ENCODE data around the gene RSPO3.

Gene RSPO3

GRCh38 chr6:127148511-127148910, 30.0 kb downstream of the RSPO3 start:
- DNase-seq (ENCODE audit: low read depth, low spot score), result no peak
- no peak overlapping the region for H3K27ac ChIP-seq

- no peak overlapping the region for H3K27ac ChIP-seq
- no peak for DNase-seq (ENCODE audit: low read depth, low spot score)
Observed at GRCh38 chr6:127154509-127154908, 36.0 kb downstream of the RSPO3 start.

GRCh38 chr6:127160484-127160883, 42.0 kb downstream of the RSPO3 start:
- no peak overlapping the region for H3K27ac ChIP-seq
- DNase-seq (ENCODE audit: low read depth, low spot score), result no peak

GRCh38 chr6:127162836-127163235, 44.4 kb downstream of the RSPO3 start:
- H3K27ac ChIP-seq, result no peak overlapping the region
- DNase-seq (ENCODE audit: low read depth, low spot score), result no peak

- no peak for DNase-seq (ENCODE audit: low read depth, low spot score)
- H3K27ac ChIP-seq, result no peak overlapping the region
Observed at GRCh38 chr6:127164036-127164435, 45.6 kb downstream of the RSPO3 start.

GRCh38 chr6:127164565-127164964, 46.1 kb downstream of the RSPO3 start:
- no peak for DNase-seq (ENCODE audit: low read depth, low spot score)
- H3K27ac ChIP-seq, result no peak overlapping the region

GRCh38 chr6:127173156-127173940, 54.9 kb downstream of the RSPO3 start:
- no peak for DNase-seq (ENCODE audit: low read depth, low spot score)
- H3K27ac ChIP-seq, result no peak overlapping the region

DNA sequence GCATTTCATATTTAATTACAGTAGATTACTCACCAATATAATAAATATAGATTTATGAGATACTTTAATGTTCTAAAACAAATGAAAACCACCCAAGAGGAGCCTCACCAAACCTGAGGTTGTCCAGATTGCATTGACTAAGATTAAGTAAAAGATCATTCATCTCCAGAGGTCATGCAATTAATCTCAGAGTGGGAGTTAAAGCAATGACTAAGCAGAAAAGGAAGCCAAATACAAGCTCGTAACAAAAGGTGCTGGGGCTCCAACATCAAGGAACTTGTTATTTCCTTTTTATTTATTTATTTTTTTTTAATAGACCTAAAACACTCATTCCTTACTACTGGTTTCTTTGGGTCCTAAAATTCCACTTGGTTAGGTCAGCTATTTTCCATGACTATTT, 57.7 kb downstream of the RSPO3 start:
- no peak for DNase-seq (ENCODE audit: low read depth, low spot score)
- H3K27ac ChIP-seq, result no peak overlapping the region

DNA sequence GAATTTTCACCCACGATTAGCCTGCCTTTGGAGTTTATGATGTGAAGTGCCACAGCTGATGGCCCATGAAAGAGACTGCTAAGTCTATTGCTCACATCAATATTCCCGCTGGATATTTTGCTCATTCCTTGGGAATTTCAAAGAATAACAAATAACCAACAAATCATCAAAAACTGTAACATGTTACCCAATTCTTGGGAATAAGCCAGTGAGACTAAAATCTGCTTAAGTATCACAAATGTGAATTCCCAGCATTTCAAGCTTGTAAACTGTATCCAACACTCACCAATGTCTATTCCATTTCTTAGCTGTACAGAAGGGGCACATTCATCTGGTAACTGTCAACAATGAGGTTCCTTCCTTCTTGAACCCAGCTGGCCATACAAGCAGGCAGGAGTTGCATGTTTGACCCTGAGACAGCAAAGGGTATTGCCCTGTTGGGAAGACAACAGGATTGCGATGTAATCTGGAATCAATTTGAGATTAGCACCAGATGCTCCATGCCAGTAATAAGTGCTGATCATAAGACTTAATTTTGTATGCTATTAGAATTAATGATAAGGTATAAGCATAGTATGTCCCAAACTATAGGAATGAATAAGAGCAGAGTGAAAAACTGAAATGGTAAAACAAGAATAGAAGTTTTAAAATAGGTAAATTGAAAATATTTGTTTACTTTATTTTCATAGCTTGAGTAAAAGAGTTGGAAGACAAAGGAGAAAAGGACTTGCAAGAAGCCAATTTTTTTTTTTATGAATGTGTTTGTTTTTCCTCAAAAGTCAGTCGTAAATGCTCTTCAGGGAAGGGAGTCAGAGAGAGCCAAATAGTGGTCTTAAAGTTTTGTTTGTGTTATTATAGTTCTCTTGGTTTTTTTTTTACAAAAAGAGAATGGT, 58.8 kb downstream of the RSPO3 start:
- no peak for DNase-seq (ENCODE audit: low read depth, low spot score)

DNA sequence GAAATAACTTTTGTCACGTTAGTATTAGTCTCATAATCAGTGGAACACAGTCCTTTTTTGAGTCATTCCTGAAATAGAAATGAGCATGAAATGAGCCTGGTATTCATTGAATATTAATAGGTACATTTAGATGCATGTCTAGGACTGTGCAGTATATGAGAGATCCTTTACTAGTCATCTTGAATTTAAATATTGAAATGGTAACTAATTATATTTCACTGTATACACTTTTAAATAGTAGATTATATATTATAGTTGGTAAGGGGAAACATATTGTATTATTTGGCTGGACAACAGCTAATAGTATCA, 59.4 kb downstream of the RSPO3 start:
- no peak for DNase-seq (ENCODE audit: low read depth, low spot score)
- no peak overlapping the region for H3K27ac ChIP-seq

More for the DNA sequence above, 58.8 kb downstream of the RSPO3 start:
- no peak overlapping the region for H3K27ac ChIP-seq

DNA sequence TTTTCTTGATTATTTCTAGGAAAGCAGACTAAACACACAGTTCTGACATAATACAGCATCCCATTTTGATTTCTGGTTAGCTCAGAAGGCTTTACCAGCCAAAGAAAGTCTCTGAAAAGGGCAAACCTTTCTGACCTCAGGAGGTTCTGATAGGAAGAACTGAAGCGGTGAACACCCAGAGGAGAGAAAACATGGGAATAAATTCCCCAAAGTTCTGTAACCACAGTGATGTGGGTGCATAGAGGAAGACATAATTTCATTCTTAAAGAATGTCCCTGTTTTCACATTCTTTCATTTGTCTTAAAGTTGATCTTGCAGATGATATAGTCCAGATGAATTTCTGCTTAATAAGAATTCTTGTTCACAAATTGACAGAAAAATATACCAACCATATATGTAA, 60.3 kb downstream of the RSPO3 start:
- DNase-seq (ENCODE audit: low read depth, low spot score), result no peak
- H3K27ac ChIP-seq, result no peak overlapping the region

DNA sequence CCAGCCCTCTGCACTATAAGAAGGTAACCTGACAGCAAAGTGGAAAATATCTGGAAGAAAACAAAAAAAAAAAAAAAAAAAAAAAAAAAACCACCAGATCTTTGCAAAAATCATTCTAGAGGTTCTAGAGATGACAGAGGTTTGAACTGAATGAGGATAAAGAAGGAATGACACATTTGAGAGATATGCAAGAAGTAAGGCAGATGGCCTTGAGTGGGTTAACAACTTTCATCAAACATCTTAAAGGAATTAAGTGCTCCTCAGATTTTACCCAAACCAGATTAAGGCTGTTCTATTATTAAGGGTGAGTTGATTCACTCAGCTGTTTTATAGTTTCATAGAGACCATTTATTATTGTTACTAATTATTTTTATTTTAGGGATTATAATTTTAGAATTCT, 62.0 kb downstream of the RSPO3 start:
- DNase-seq (ENCODE audit: low read depth, low spot score), result no peak
- no peak overlapping the region for H3K27ac ChIP-seq

GRCh38 chr6:127182501-127182900, 64.0 kb downstream of the RSPO3 start:
- no peak overlapping the region for H3K27ac ChIP-seq
- no peak for DNase-seq (ENCODE audit: low read depth, low spot score)

DNA sequence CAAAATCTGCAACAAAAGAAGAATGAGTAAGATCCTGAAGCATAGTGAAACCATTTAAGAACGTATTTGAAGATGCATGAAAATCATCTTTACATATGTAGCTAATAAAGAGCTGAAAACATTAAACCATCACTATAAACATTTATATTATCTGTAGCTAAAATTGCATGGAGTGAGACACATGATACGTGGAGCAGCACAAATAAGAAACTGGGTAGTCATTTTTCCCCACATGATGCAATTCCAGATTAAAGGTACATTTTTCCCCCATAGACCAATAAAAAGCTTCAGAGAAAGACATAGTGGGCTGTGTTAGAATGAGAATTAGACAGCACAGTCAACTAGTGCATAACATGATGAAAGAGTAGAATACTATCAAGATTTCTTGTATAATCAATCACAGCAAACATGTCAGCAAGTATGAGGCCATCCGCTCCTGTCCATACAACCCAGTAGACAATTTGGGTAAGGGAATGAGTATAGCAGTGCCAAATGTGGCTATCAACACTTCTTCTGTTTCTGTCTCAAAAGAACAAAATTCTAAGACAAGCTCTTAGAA, 67.0 kb downstream of the RSPO3 start:
- no peak for DNase-seq (ENCODE audit: low read depth, low spot score)
- H3K27ac ChIP-seq, result no peak overlapping the region

DNA sequence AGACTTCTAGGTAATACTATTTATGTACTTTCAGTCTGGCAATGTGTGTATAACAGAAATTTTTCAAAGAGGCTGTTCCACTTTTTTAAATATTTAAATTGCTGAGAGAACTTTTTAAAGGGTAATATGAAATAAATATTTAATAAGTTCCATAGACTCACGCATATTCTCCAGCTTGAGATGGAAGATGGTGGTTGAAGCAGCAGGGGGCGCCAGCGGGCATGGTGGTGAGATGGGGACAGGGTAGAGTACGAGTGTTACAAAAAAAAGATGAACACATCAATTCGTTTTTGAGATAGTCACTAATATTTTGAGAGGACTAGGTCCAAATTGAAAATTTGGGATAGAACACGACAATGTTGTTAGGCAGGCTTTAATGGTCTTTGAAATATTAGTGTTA, 68.4 kb downstream of the RSPO3 start:
- no peak overlapping the region for H3K27ac ChIP-seq
- DNase-seq (ENCODE audit: low read depth, low spot score), result no peak

DNA sequence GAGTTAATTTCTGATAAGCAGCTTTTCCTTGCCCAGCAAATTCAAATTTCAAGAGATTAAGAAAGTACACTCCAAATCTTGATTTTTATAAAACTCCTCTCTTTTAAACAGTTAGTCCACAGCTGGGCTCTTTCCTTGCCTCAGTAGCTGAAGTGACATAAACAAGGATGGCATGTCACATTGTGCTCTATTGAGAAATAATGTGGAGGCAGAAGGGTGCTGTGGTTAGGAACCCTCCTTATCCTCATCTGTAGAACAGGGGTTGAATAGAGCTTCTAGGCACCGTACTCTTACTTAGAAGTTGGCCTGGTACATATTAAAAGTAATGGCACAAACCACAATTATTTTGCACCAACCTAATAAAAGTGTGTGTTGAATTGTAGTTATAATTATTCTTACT, 70.3 kb downstream of the RSPO3 start:
- no peak for DNase-seq (ENCODE audit: low read depth, low spot score)

DNA sequence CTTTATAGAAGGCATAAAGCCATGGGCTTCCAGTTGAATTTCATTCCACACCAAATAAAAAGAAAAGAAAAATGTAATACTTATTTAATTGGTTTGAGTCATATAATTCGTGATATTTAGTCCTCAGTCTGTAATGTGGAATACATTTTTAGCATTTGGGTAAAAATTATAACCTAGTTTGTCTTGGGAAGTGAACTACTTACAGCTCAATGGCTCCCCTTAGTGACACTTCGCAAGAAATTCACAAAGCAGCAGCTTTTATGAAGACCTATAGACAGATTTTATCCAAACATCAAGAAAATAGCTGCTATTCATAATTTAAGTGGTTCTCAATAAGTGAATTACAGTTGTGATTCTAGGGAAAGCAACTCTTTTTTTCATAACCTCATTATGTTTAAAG, 72.1 kb downstream of the RSPO3 start:
- H3K27ac ChIP-seq, result no peak overlapping the region
- DNase-seq (ENCODE audit: low read depth, low spot score), result no peak

More for the DNA sequence above, 70.3 kb downstream of the RSPO3 start:
- no peak overlapping the region for H3K27ac ChIP-seq

DNA sequence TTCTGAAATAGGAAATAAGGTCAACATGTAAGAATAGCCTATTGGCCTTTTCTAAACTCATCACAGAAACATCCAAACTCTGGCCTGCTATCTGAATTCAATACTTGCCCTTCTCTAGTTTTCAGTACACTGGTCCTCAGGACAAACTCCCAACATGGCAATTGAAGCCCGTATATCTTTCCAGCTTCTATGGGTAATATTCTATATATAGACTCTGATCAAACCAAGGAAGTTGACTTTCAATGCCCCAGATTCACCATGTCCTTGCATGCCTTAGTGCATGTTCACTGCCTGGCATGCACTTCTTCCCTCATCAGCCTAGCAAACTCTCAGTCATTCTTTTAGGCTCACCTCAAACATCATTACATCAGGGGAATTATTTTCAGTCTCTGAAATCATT, 73.2 kb downstream of the RSPO3 start:
- peak; percentile 41 for DNase-seq (ENCODE audit: low read depth, low spot score)
- H3K27ac ChIP-seq, result peak overlapping the region; percentile 26

DNA sequence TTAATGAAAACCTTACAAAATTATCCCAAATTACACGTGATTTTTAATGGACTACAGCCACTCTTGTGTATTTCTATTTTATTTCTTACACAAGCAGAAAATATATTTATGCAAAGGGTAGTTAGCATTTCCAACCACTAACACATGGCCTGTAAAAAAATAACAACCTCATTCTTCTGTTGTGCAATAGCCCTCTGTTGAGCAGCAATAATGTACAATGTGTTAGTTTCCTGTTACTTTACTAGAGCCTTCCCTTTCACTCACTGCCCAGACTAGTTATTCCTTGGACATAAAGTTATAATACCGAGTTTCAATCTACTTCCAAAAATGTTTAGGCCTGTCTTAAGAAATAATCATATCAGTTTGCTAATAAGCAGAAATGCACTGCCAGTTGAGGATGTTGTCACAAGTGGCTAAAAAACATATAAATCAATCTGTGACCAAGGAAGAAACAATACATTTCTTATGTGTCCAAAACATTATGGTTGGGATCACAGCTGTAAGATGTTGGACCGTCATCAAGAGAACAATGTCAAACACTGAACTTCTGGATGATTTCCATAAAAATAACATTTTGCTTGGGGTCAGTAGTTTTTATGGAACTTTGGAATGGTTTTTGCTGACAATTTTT, 74.6 kb downstream of the RSPO3 start:
- DNase-seq (ENCODE audit: low read depth, low spot score), result no peak
- H3K27ac ChIP-seq, result no peak overlapping the region

GRCh38 chr6:127195833-127196232, 77.4 kb downstream of the RSPO3 start:
- H3K27ac ChIP-seq, result no peak overlapping the region
- no peak for DNase-seq (ENCODE audit: low read depth, low spot score)

DNA sequence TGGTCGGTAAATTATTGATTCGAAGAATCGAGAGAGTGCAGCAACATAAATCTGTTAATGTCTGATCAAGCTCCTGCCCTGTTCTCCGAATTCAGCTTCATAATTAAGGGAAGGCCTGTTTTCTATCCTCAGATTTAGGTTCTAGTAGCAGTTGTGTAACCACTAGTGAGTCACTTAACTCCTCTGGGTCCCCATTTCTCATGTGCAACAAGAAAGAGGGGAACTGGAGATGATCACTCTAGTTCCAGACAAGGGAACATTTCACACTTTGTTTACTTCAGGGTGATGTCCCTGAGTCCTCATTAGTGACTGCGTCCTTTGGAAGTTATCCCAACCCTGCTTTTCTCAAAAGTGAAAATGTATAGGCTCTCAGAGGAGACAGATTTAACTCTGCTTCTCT, 80.1 kb downstream of the RSPO3 start:
- no peak for DNase-seq (ENCODE audit: low read depth, low spot score)
- H3K27ac ChIP-seq, result no peak overlapping the region

Data from epithelial cell of prostate (primary cell).